Endothelial cell of umbilical vein (primary cell): ENCODE data around the gene TLX1. TPM values are rescaled to one million over a fixed set of nuclear protein-coding genes. Genes with fewer than 3 reads are reported as not detected.

Experiments
- BruUV-seq: library from RNA; stranded (reverse); fragments of 400-500 nt; replicated peaks from 2 replicates; lab custom pipeline; 2021; lab: Mats Ljungman, UMichigan
- CTCF ChIA-PET: fragments of 300-600, 350-600 bp; sonication (Branson Sonifier 250); formaldehyde crosslinking; loops from one replicate; lab custom pipeline; 2021; ENCODE audit warnings: antibody characterized with exemption, inconsistent platforms; lab: Charles Lee
- POLR2A ChIA-PET: fragments of 300-600, 350-600 bp; sonication (Branson Sonifier 250); formaldehyde crosslinking; loops from one replicate; lab custom pipeline; 2021; ENCODE audit warnings: antibody characterized with exemption, inconsistent platforms; lab: Charles Lee
- DNase-seq: peaks from one replicate; pipeline ENCODE4 v3.0.0-alpha.2; 2011; ENCODE audit warnings: low read depth, low spot score
- FAIRE-seq: peaks from 2 replicates; lab custom pipeline; 2011; peaks lifted over from hg19 to GRCh38; lab: Jason Lieb, UNC
- H2AFZ ChIP-seq: 2 replicates; pipeline ENCODE4 v1.6.0; 2012; ENCODE audit warnings: low read depth, low read length, control low read depth, inconsistent platforms
- H3K27ac ChIP-seq: 2 replicates; pipeline ENCODE4 v1.5.1; 2011; ENCODE audit warnings: low read depth, mild to moderate bottlenecking, control low read depth, low read length, moderate library complexity; ENCODE audit not compliant: insufficient read depth
- H3K27me3 ChIP-seq, 2 experiments: 2 replicates each; pipeline versions ENCODE4 v1.6.0 to v1.6.1; 2011; ENCODE audit warnings: low read length in 2 of 2, mixed read lengths in 1 of 2; ENCODE audit not compliant: control insufficient read depth in 2 of 2, insufficient read depth in 2 of 2
- H3K36me3 ChIP-seq, 2 experiments: 2 replicates in 1 of 2; 3 replicates in 1 of 2; pipeline ENCODE4 v1.5.1; 2011; ENCODE audit warnings: low read length in 2 of 2, mild to moderate bottlenecking in 1 of 2, moderate library complexity in 1 of 2; ENCODE audit not compliant: control insufficient read depth in 2 of 2, insufficient read depth in 2 of 2; ENCODE audit errors: extremely low read depth in 1 of 2
- H3K4me1 ChIP-seq: 3 replicates; pipeline ENCODE4 v1.5.1; 2011; ENCODE audit warnings: mild to moderate bottlenecking, low read length; ENCODE audit not compliant: control insufficient read depth, insufficient read depth; ENCODE audit errors: extremely low read depth
- H3K4me2 ChIP-seq: 2 replicates; pipeline ENCODE4 v1.6.1; 2011; ENCODE audit warnings: low read length, control low read depth, mixed read lengths; ENCODE audit not compliant: insufficient read depth
- H3K4me3 ChIP-seq, 3 experiments: fragments of 200-600 bp in 1 of 3; sonication (generic), shearing (Covaris generic) in 1 of 3; replicated peaks in 1 of 3; 2 replicates each; pipeline ENCODE4 v1.5.1; 2011 to 2016; ENCODE audit warnings: control low read depth in 3 of 3, low read length in 3 of 3, mild to moderate bottlenecking in 2 of 3, inconsistent platforms in 1 of 3, low read depth in 1 of 3, moderate library complexity in 1 of 3; ENCODE audit not compliant: insufficient read depth in 1 of 3
- H3K79me2 ChIP-seq: 2 replicates; pipeline ENCODE4 v1.6.0; 2012; ENCODE audit warnings: low read length, inconsistent platforms; ENCODE audit not compliant: control insufficient read depth, insufficient read depth
- H3K9ac ChIP-seq: replicated peaks from 2 replicates; pipeline ENCODE3; 2011; ENCODE audit warnings: low read length, control low read depth; ENCODE audit not compliant: insufficient read depth; ENCODE audit errors: extremely low read depth
- H3K9me1 ChIP-seq: replicated peaks from 3 replicates; pipeline ENCODE4 v1.6.0; 2011; ENCODE audit warnings: mild to moderate bottlenecking, low read length; ENCODE audit not compliant: control insufficient read depth, insufficient read depth; ENCODE audit errors: extremely low read depth
- H3K9me3 ChIP-seq: replicated peaks from 2 replicates; pipeline ENCODE4 v1.5.1; 2012; ENCODE audit warnings: low read length, inconsistent platforms; ENCODE audit not compliant: control insufficient read depth, insufficient read depth
- H4K20me1 ChIP-seq: replicated peaks from 2 replicates; pipeline ENCODE3; 2011; ENCODE audit warnings: mild to moderate bottlenecking, low read length; ENCODE audit not compliant: control insufficient read depth, insufficient read depth; ENCODE audit errors: extremely low read depth
- EZH2 ChIP-seq: IDR thresholded peaks from 2 replicates; pipeline ENCODE4 v1.6.1; 2012; ENCODE audit warnings: borderline replicate concordance, low read depth, mild to moderate bottlenecking, moderate library complexity, low read length, inconsistent platforms; ENCODE audit not compliant: severe bottlenecking
- FOS ChIP-seq: IDR thresholded peaks from 2 replicates; pipeline ENCODE4 v1.6.1; 2011; ENCODE audit warnings: mild to moderate bottlenecking, low read length, moderate library complexity, borderline replicate concordance; ENCODE audit not compliant: insufficient read depth
- GATA2 ChIP-seq: IDR thresholded peaks from 2 replicates; pipeline ENCODE4 v1.7.0; 2011; ENCODE audit warnings: low read depth, mild to moderate bottlenecking, moderate library complexity, mixed read lengths, low read length; ENCODE audit not compliant: insufficient read length, insufficient read depth
- JUN ChIP-seq: IDR thresholded peaks from 2 replicates; pipeline ENCODE4 v1.6.1; 2011; ENCODE audit warnings: borderline replicate concordance, low read depth; ENCODE audit not compliant: insufficient read length, insufficient read depth
- MYC ChIP-seq: IDR thresholded peaks from one replicate; pipeline ENCODE4 v1.6.1; 2011; ENCODE audit warnings: mild to moderate bottlenecking, low read depth, low read length
- POLR2A ChIP-seq: IDR thresholded peaks from 2 replicates; pipeline ENCODE4 v1.6.1; 2012; ENCODE audit warnings: low read depth, mild to moderate bottlenecking, control low read depth, low read length
- POLR2AphosphoS5 ChIP-seq: IDR thresholded peaks from 2 replicates; pipeline ENCODE4 v1.6.1; 2012; ENCODE audit warnings: low read depth, mild to moderate bottlenecking, control low read depth, low read length, moderate library complexity; ENCODE audit not compliant: insufficient read depth
- dilution Hi-C: fragments of 300-500 bp; cut with MboI; formaldehyde crosslinking; loops from one replicate; pipeline ENCODE4 v1.15.0; 2019; ENCODE audit warnings: low sequenced_read_pairs; ENCODE audit not compliant: extremely low pct_ligation_motif_present
- intact Hi-C: fragments of 100-400 bp; cut with micrococcal nuclease; formaldehyde crosslinking; loops from one replicate; pipeline ENCODE4 v1.10.0; 2022
- polyA plus RNA-seq, 4 experiments: library from polyadenylated mRNA; depleted of rRNA in 3 of 4; stranded (reverse) in 3 of 4; unstranded in 1 of 4; fragments of >200 nt; gene quantifications; 2 replicates each; pipeline versions ENCODE4 v1.2.1 to v1.2.3, GENCODE V29; 2011 to 2012; ENCODE audit warnings: missing spikeins in 1 of 4
- total RNA-seq: library from RNA; stranded (reverse); gene quantifications from 2 replicates; pipeline ENCODE4 v1.2.3, GENCODE V29; 2021
- TF ChIP-seq, protein P1 (sequence below), 2 donors: IDR thresholded peaks; 1 replicate in 1 of 2; 2 replicates in 1 of 2; pipeline ENCODE4 v1.5.1; 2011; ENCODE audit warnings: low read length in 2 of 2, mild to moderate bottlenecking in 2 of 2, moderate library complexity in 2 of 2, control low read depth in 1 of 2, inconsistent platforms in 1 of 2, low read depth in 1 of 2; ENCODE audit not compliant: insufficient read depth in 1 of 2; ENCODE audit errors: extremely low read depth in 1 of 2
- TF ChIP-seq, protein P2 (sequence below): IDR thresholded peaks from 2 replicates; pipeline ENCODE4 v1.6.1; 2011; ENCODE audit not compliant: insufficient read depth, insufficient read length

TLX1 gene
- total and polyA plus RNA-seq, 2 donors (not counting 3 experiments of a cell fraction or from before 2014, with no cell fraction given): not detected

DNA sequence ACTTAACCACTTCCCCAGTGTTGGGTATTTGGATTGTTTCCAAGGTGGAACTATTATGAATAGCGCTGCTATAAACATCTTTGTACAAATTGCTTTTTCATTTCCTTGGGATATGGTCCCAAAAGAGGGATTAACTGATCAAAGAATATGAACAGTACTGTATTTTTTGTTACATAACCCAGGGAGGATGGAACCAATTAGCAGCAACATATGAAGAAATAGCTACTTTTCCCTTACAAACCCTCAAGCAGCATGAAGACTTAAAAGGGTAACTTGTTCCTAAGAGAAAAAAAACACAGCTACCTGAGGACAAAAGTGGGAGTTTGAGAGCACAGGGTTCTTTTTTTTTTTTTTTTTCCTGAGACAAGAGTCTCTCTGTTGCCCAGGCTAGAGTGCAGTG lies 13.1 kb upstream of the TLX1 start:
- POLR2A ChIA-PET: no interaction called here
- Histone ChIP-seq H3K79me2 (no peaks in the 10 kb centered on the region), H3K4me2 (no peak overlapping the region), H3K9ac (no peak overlapping the region), H2AFZ (no peak overlapping the region), H3K4me3 (no peak overlapping the region), H3K9me3 (no peaks in the 10 kb centered on the region), H3K4me1 (no peaks in the 10 kb centered on the region), H3K27me3 (peaks cover 49 to 64% of the 10 kb centered on the region in 2 experiments), H4K20me1 (no peaks in the 10 kb centered on the region), H3K36me3 (no peaks in the 10 kb centered on the region), H3K9me1 (no peaks in the 10 kb centered on the region), H3K27ac (no peak overlapping the region)
- no TSS peak for BruUV-seq
- intact Hi-C loops (no loop called here), dilution Hi-C loops (no loop called here)
- FAIRE-seq (no peak), DNase-seq (no peak)
- TF ChIP-seq, protein P1, sequence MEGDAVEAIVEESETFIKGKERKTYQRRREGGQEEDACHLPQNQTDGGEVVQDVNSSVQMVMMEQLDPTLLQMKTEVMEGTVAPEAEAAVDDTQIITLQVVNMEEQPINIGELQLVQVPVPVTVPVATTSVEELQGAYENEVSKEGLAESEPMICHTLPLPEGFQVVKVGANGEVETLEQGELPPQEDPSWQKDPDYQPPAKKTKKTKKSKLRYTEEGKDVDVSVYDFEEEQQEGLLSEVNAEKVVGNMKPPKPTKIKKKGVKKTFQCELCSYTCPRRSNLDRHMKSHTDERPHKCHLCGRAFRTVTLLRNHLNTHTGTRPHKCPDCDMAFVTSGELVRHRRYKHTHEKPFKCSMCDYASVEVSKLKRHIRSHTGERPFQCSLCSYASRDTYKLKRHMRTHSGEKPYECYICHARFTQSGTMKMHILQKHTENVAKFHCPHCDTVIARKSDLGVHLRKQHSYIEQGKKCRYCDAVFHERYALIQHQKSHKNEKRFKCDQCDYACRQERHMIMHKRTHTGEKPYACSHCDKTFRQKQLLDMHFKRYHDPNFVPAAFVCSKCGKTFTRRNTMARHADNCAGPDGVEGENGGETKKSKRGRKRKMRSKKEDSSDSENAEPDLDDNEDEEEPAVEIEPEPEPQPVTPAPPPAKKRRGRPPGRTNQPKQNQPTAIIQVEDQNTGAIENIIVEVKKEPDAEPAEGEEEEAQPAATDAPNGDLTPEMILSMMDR (IDR thresholded peaks at IDR 0.05; ENCODE audit: extremely low read depth in 1 of 2, insufficient read depth in 1 of 2, low read depth in 1 of 2, low read length in 2 of 2): no peak
- TF ChIP-seq JUN: no peak
- no peak for TF ChIP-seq EZH2
- TF ChIP-seq, protein P2, sequence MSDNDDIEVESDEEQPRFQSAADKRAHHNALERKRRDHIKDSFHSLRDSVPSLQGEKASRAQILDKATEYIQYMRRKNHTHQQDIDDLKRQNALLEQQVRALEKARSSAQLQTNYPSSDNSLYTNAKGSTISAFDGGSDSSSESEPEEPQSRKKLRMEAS: no peak
- TF ChIP-seq MYC: no peak
- no peak for TF ChIP-seq POLR2A
- no peak for TF ChIP-seq GATA2
- no peak for TF ChIP-seq POLR2AphosphoS5
- no peak for TF ChIP-seq FOS
- CTCF ChIA-PET: interaction anchor here (0.6 to 2.3 kb wide), 4 partner anchors 22 to 824 kb away, joined by 3 to 10 read pairs (median 5); no protein-coding TSS in a partner anchor
